GM18951 (cell line): Measurements from ENCODE around the gene VASP.

ENCODE experiments used
- POLR2A ChIP-seq: IDR thresholded peaks from 4 replicates; pipeline ENCODE4 v1.6.1; 2011; ENCODE audit warnings: mild to moderate bottlenecking; ENCODE audit not compliant: insufficient read length, insufficient read depth; ENCODE audit errors: extremely low read depth
- in situ Hi-C: fragments of 300-500 bp; cut with MboI; formaldehyde crosslinking; loops from one replicate; pipeline ENCODE4 v1.12.0; 2022; ENCODE audit warnings: low sequenced_read_pairs, mixed read lengths, inconsistent platforms; ENCODE audit not compliant: unreplicated experiment

Gene VASP

DNA sequence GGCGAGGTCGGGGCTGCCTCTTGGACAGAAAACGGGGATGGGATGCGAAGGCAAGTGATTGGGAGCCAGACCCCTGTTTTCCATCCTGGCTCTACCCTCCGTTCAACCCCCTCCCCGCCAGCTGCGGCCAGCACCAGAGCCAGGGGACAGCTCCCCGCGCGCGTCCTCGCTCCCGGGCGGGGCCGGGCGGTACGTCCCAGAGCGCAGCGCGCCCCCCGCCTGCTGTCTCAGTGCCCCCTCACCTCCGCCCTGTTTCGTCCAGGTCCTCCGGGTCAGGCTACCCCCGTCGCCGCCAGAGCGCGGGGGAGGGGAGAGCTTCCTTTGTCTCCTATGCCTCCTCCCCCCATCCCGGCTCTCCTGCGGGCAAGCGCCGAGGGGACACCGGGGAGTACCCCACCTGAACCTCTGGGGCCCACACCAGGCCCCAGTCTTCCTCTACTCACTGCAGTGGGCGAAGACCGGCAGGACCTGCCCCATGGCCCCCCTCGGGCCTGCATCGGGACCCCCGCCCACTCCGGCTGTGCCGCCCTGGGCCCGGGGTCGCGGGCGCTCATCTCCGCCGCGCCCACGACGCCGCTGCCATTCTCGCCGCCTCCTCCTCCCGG is 10.8 kb upstream of the VASP start:
- no peak for TF ChIP-seq POLR2A
- in situ Hi-C loops, result no loop called here

DNA sequence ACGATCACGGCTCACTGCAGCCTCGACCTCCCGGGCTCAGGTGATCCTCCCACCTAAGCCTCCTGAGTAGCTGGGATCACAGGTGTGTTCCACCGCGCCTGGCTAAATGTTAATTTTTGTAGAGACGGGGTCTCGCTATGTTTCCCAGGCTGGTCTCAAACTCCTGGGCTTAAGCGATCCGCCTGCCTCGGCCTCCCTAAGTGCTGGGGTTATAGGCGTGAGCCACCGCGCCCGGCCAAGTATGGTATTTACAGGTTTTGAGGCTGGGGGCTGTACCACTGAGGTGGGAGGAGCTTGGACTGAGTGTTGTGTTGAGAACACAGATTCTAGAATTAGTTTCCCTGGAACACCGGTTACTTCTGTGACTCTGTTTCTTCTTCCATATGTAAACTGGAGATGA is 9.5 kb upstream of the VASP start:
- no peak for TF ChIP-seq POLR2A
- in situ Hi-C loops, result no loop called here

DNA sequence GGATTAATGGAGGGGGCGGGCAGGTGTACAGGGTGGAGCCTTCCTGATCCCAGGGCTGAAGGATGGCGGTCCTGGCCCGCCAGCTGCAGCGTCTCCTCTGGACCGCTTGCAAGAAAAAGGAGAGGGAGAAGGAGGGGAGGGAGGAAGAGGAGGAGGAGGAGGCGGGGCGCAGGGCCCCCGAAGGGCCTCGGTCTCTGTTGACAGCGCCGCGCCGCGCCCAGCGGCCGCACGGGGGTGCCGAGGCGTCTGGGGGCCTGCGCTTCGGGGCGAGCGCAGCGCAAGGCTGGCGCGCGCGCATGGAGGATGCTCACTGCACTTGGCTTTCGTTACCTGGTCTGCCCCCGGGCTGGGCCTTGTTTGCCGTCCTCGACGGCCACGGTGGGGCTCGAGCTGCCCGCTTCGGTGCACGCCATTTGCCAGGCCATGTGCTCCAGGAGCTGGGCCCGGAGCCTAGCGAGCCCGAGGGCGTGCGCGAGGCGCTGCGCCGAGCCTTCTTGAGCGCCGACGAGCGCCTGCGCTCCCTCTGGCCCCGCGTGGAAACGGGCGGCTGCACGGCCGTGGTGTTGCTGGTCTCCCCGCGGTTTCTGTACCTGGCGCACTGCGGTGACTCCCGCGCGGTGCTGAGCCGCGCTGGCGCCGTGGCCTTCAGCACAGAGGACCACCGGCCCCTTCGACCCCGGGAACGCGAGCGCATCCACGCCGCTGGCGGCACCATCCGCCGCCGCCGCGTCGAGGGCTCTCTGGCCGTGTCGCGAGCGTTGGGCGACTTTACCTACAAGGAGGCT is 8.7 kb upstream of the VASP start, which contains the start of gene PPM1N:
TSS of gene PPM1N (plus strand) at position 33 of the 785 bp plus-strand sequence. CDS start at position 63, 30 bp downstream.
- in situ Hi-C loops, result no loop called here
- TF ChIP-seq POLR2A, result peak; percentile 24

DNA sequence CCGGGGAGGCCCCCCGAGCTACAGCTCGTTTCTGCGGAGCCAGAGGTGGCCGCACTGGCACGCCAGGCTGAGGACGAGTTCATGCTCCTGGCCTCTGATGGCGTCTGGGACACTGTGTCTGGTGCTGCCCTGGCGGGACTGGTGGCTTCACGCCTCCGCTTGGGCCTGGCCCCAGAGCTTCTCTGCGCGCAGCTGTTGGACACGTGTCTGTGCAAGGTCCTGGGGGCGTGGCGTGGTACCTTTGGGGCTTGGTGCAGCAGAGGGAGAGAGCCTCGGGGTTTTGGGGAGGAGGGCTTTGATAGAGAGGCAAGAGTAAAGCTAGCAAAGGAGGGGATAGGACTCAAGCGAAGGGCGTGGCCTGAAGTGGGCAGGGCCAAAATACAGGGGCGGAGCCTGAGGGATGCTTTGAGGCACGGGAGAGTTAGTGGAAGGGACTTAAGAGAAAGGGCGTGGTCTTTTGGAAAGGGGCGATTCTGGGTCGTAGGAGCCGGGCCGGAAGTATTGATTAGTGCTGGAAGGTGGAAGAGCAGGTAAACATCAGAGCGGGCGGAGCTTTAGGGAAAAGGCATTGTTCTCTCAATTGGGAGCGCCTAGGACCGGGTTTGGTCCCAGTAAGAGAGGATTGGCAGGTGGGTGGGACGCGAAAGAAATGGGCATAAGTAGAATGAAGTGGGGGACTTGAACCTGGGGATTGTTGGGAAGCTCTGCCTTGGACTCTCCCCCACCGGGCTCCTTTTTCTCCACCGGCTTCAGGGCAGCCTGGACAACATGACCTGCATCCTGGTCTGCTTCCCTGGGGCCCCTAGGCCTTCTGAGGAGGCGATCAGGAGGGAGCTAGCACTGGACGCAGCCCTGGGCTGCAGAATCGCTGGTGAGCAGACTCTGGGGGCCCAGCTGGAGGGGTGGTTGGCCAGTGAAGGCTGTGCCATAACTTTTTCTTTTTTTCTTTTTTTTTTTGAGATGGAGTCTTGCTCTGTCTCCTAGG is 7.8 kb upstream of the VASP start:
- TF ChIP-seq POLR2A, result no peak
- in situ Hi-C loops, result no loop called here

DNA sequence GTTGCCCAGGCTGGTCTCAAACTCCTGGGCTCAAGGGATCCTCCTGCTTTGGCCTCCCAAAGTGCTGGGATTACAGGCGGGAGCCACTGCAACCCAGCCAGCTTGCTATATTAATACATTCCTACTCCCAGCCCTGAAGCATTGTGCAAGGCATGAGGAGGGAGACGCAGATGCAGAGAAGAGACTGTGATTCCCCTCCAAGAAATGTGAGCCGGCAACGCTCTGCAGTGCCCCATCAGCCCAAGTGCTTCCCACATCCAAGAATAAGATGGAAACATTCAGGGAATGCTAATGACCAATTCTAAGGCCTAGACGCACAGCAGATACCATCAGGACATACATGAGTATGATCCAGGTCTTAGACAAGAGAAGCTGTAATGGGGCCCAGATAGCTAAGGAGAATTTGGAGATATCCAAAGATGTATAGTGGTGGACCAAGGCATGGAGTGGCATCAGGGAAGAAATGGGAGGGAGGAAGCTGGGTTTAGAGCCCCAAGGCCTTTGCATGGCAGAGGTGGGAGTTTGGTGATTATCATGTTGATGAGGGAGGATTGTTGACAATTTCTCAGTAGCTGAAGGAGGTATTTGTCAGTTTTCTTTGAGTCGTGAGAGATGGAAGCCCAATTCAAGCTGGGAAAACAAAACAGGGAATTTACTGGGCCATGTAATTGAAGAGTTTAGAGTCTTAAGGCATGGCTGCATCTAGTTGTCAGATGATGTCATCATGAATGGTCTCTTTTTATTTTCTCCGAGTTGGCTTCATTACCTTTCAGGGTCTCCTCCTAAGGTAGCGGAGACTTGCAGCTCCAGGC is 6.2 kb upstream of the VASP start:
- TF ChIP-seq POLR2A, result no peak
- in situ Hi-C loops, result no loop called here

DNA sequence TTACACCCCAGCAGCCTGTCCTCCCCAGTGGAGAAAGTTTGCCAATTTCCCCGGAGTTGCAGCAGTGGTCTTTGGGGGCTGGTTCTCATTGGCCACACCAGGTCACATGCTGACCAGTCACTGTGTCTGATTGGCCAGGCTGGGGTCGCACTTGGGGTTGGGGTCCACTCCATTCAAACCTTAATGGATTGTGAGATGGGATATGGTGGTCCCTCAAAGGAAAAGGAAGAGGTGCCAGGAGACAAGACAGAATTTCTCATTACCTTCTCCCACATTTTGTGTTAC is 5.6 kb upstream of the VASP start:
- no peak for TF ChIP-seq POLR2A
- in situ Hi-C loops, result no loop called here

DNA sequence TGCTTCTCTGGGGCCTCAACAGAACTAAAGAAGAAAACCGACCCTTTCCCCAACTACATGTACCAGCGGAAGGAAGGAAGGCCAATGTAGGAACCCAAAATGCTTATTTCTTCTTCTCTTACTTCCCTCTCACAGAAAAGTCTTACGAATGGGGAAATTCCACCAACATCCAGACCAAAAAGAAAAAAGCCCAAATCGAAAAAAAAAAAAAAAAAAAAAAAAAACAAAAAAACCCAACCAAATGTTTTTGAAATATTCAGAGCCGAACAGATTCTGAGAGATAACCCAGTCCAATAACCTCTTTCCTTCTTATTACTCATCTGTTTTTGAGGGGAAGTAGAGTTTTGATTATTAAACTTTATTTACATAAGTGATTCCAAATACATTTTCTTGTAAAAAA is 5.2 kb upstream of the VASP start:
- no peak for TF ChIP-seq POLR2A
- in situ Hi-C loops, result no loop called here

DNA sequence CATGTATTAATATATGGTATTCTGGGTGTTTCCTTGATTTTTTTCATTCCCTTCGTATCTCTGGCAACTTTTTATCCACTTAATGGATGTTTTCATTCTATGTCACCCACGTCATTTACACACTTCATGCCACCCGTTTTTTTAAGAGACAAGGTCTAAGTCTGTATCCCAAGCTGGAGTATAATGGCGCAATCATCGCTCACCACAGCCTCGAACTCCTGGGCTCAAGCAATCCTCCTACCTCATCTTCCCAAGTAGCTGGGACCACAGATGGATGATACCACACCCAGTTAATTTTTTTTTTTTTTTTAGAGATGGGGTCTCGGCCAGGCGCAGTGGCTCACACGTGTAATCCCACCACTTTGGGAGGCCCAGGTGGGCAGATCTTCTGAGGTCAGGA is 3.4 kb upstream of the VASP start:
- in situ Hi-C loops, result no loop called here
- TF ChIP-seq POLR2A, result no peak

DNA sequence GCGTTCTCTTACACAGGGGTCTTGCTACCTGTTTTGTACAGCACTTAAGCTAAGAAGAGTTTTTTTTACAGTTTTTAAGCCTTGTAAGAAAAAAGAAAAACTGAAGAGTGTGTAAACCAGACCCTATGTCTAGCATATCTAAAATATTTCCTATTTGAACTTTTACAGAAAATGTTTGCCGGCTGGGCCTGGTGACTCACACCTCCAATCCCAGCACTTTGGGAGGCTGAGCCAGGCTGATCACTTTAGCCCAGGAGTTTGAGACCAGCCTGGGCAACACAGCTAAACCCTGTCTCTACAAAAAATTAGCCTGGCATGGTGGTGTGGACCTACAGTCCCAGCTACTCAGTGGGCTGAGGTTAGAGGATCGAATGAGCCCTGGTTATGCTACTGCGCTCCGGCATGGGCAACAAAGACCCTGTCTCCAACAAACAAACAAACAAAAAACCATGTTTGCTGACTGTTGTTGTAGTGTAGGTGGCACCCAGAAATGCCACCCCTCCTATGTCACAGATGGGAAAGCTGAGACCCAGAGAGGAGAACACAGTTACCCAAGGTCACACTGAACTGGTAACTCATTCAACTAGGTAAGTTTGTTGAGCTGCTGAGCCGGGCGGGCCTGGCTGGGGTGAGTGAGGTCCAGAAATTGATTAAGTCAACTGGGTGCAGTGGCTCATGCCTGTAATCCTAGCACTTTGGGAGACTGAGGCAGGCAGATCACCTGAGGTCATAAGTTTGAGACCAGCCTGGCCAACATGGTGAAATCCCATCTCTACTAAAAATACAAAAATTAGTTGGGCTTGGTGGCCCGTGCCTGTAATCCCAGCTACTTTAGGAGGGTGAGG is 1.9 kb upstream of the VASP start:
- no peak for TF ChIP-seq POLR2A
- in situ Hi-C loops, result no loop called here

DNA sequence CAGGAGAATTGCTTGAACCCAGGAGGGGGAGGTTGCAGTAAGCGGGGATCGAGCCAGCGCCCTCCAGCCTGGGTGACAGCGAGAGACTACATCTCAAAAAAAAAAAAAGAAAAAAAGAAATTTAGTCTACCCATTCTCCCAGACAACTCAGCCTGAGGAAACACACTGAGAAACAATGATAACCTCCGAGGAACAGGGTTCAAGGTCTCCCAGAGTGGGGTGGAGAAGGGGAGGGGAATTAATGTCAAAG is 1.4 kb upstream of the VASP start:
- in situ Hi-C loops, result no loop called here
- no peak for TF ChIP-seq POLR2A

DNA sequence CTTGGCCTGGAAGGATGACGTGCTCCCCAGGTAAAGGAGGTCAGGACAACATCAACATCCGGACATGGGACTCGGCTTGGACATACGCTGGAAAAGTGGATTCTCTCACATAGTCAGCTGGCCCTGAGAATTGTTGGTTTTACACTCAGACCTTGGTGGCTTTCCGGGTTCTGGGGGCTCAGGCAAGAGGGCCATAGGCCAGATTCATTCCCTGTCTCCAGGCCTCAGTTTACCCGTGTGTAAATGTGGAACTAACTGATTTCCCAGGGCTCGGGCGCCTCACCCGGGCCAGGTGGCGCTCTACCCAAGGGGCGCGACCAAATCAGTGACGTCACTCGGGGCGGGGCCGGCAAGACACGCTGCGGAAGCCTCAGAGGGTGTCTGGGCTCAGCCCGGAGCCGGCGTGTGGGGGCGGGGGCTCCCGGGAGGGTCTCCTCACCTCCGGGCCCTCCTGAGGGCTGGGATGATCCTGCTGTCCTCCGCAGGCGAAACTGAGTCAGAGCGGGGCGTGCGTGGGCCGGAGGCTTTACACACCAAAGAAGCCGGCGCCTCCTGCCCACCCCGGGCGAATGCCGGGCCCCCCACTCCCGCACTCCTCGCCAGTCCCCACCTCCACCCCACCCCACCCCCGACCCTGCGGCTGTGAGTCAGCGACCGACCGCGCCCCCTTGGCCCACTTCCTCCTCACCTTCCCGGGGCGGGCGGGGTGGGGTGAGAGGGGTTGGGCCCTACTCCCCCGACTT is 862 bp upstream of the VASP start:
- in situ Hi-C loops, result no loop called here
- TF ChIP-seq POLR2A, result peak; percentile 86

DNA sequence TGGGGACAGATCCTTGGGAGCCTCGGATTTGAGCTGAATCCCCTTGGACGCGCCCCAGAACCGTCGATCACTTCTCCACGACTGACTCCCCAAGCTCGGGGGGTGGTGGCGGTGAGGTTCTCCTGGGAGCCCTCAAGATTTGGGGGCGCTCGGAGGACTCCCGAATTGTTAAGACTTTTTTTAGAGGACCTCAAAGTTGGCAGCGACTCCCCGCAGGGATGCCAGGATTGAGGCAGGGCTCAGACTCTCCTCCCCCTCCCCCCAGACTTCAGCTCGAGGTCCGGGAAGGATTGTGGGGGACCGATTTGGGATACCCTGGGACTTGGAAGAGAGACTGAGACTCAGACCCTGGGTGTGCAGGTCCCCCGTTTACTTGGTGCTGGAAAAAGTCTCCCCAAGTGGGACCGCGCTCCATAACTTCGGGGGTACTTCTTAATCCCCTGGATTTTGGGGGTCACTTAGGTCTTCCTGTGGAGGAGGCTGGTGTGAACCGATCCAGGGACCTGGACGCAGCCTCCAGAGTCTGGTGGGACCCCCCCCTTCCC is 665 bp downstream of the VASP start:
- TF ChIP-seq POLR2A, result no peak
- in situ Hi-C loops, result no loop called here

DNA sequence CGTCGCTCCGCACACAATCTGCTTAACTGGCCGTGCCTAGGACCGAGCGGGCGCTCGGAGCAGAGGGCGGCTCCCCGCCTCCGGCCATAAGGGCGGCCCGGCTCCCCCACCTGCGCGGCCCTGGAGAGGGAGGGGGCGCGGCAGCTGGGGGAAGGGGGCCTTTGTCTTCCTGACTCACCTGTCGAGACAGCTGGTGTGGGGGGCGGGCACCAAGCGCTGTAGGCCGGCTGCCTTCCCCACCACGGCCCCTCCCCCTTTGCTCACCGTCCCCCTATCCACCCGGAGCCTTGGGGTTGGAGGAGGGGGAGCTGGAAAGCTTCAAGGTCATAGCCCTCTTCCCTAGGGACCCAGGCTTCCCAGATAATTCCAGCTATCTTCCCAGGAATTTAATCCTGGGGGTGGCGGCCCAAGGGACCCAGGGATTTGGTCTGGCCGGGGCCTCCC is 1.2 kb downstream of the VASP start:
- in situ Hi-C loops, result no loop called here
- TF ChIP-seq POLR2A, result no peak
